B cell (primary cell): ENCODE data around the gene CREBBP. TPM values are rescaled to one million over a fixed set of nuclear protein-coding genes. Genes with fewer than 3 reads are reported as not detected.

Source experiments
- ATAC-seq: fragments of 200-7000 bp; cut with Tn5 transposase; one replicate; pipeline ENCODE4 v1.10.0; 2021; ENCODE audit warnings: low read depth, mild to moderate bottlenecking, moderate number of reproducible peaks, moderate library complexity
- CTCF ChIA-PET: fragments of 350-600 bp; sonication (Branson Sonifier 250); formaldehyde crosslinking; loops from one replicate; lab custom pipeline; 2021; ENCODE audit warnings: antibody characterized with exemption, inconsistent platforms; lab: Charles Lee
- POLR2A ChIA-PET: fragments of 350-600 bp; sonication (Branson Sonifier 250); formaldehyde crosslinking; loops from one replicate; lab custom pipeline; 2021; ENCODE audit warnings: antibody characterized with exemption; lab: Charles Lee
- DNase-seq: peaks from one replicate; pipeline ENCODE4 v3.0.0; 2013
- H2AFZ ChIP-seq: 2 replicates; pipeline ENCODE4 v1.6.1; 2012; ENCODE audit warnings: mild to moderate bottlenecking, low read depth, low read length; ENCODE audit not compliant: insufficient read depth, poor library complexity, severe bottlenecking
- H3K27ac ChIP-seq, 2 donors: 1 replicate in 1 of 2; 2 replicates in 1 of 2; pipeline ENCODE4 v1.5.1; 2012 to 2013; ENCODE audit warnings: low read length in 2 of 2, mild to moderate bottlenecking in 2 of 2, moderate library complexity in 1 of 2
- H3K27me3 ChIP-seq, 4 experiments: fragments of 200-600 bp in 1 of 4; sonication (generic) in 1 of 4; replicated peaks in 1 of 4; 1 replicate in 2 of 4; 2 replicates in 2 of 4; pipeline versions ENCODE4 v1.6.1 to v1.7.0; 2013 to 2016; ENCODE audit warnings: low read length in 3 of 4, mild to moderate bottlenecking in 2 of 4, mixed read lengths in 1 of 4, moderate library complexity in 1 of 4; ENCODE audit not compliant: insufficient read depth in 4 of 4, control insufficient read depth in 3 of 4; ENCODE audit errors: control extremely low read depth in 1 of 4
- H3K36me3 ChIP-seq, 2 experiments: replicated peaks in 1 of 2; 1 replicate in 1 of 2; 2 replicates in 1 of 2; pipeline versions ENCODE4 v1.6.1 to v1.7.1; 2013; ENCODE audit warnings: low read length in 1 of 2; ENCODE audit not compliant: insufficient read depth in 2 of 2, control insufficient read depth in 1 of 2; ENCODE audit errors: control extremely low read depth in 1 of 2, extremely low read depth in 1 of 2
- H3K4me1 ChIP-seq, 2 donors: fragments of 200-600 bp in 1 of 2; sonication (generic) in 1 of 2; 1 replicate in 1 of 2; 2 replicates in 1 of 2; pipeline versions ENCODE4 v1.5.1 to v1.6.1; 2013 to 2017; ENCODE audit warnings: low read length in 2 of 2; ENCODE audit not compliant: control insufficient read depth in 2 of 2, insufficient read depth in 2 of 2
- H3K4me2 ChIP-seq: replicated peaks from 2 replicates; pipeline ENCODE3; 2012; ENCODE audit warnings: mild to moderate bottlenecking, low read depth, low read length; ENCODE audit not compliant: poor library complexity, severe bottlenecking
- H3K4me3 ChIP-seq, 5 experiments: fragments of 200-600 bp in 1 of 5; sonication (generic) in 1 of 5; 1 replicate in 3 of 5; 2 replicates in 2 of 5; pipeline versions ENCODE4 v1.5.1 to v1.7.0; 2011 to 2016; ENCODE audit warnings: low read length in 4 of 5, mild to moderate bottlenecking in 4 of 5, low read depth in 2 of 5, control low read depth in 1 of 5, moderate library complexity in 1 of 5; ENCODE audit not compliant: insufficient read depth in 1 of 5; ENCODE audit errors: control extremely low read depth in 1 of 5, extremely low read depth in 1 of 5
- H3K79me2 ChIP-seq: fragments of 200-600 bp; sonication (generic); one replicate; pipeline ENCODE4 v1.6.0; 2016; ENCODE audit warnings: low read length; ENCODE audit not compliant: control insufficient read depth, insufficient read depth
- H3K9ac ChIP-seq: fragments of 200-600 bp; sonication (generic); 2 replicates; pipeline ENCODE4 v1.6.1; 2017; ENCODE audit warnings: mild to moderate bottlenecking, low read length, moderate library complexity
- H3K9me3 ChIP-seq, 3 donors: one replicate each; pipeline versions ENCODE4 v1.6.1 to v1.7.1; 2013; ENCODE audit warnings: low read length in 2 of 3; ENCODE audit not compliant: control insufficient read depth in 2 of 3, insufficient read depth in 1 of 3; ENCODE audit errors: control extremely low read depth in 1 of 3
- H4K20me1 ChIP-seq: 2 replicates; pipeline ENCODE4 v1.6.0; 2012; ENCODE audit warnings: mild to moderate bottlenecking, low read length; ENCODE audit not compliant: insufficient read depth, control insufficient read depth, poor library complexity, severe bottlenecking
- H3K27ac Mint-ChIP-seq: one replicate; pipeline ENCODE4 v1.8.0; 2021; ENCODE audit warnings: mixed read lengths
- H3K27me3 Mint-ChIP-seq: one replicate; pipeline ENCODE4 v1.8.0; 2021; ENCODE audit warnings: mixed read lengths
- H3K4me1 Mint-ChIP-seq: one replicate; pipeline ENCODE4 v1.8.0; 2021; ENCODE audit warnings: mixed read lengths
- H3K4me3 Mint-ChIP-seq: one replicate; pipeline ENCODE4 v1.8.0; 2021; ENCODE audit warnings: mixed read lengths
- H3K9me3 Mint-ChIP-seq: one replicate; pipeline ENCODE4 v1.8.0; 2022; ENCODE audit warnings: mixed read lengths; ENCODE audit not compliant: insufficient read depth
- EZH2 ChIP-seq: IDR thresholded peaks from 2 replicates; pipeline ENCODE4 v1.6.1; 2012; ENCODE audit warnings: borderline replicate concordance, low read depth, mild to moderate bottlenecking, moderate library complexity, low read length; ENCODE audit not compliant: insufficient read depth, poor library complexity, severe bottlenecking
- WGBS: methylation state at CpG from one replicate; pipeline ENCODE4 v1.1.5; 2013; ENCODE audit warnings: missing lambda C conversion rate; ENCODE audit not compliant: insufficient coverage; 5-methylcytosine and 5-hydroxymethylcytosine counted together
- intact Hi-C: fragments of 100-400 bp; cut with micrococcal nuclease; formaldehyde crosslinking; loops from one replicate; pipeline ENCODE4 v1.10.0; 2022
- polyA plus RNA-seq: library from polyadenylated mRNA; depleted of rRNA; stranded (reverse); fragments of >200 nt; gene quantifications from 2 replicates; pipeline ENCODE4 v1.2.3, GENCODE V29; 2012
- total RNA-seq, 2 donors: library from RNA; stranded (reverse); fragments of 120-200 nt in 1 of 2; gene quantifications; 1 replicate in 1 of 2; 2 replicates in 1 of 2; pipeline versions ENCODE4 v1.2.3 to v1.2.4, GENCODE V29; 2013 to 2022
- TF ChIP-seq, protein P1 (sequence below): fragments of 200-600 bp; IDR thresholded peaks from one replicate; pipeline ENCODE4 v1.8.0; 2022; ENCODE audit warnings: antibody characterized with exemption, mild to moderate bottlenecking

Gene CREBBP
- total and polyA plus RNA-seq, 2 donors (not counting 1 experiment from before 2014, with no cell fraction given), result 27.6 to 206 TPM

GRCh38 chr16:3773663-3774062, 106.8 kb downstream of the CREBBP start:
- TF ChIP-seq EZH2, result no peak
- TF ChIP-seq, protein P1, sequence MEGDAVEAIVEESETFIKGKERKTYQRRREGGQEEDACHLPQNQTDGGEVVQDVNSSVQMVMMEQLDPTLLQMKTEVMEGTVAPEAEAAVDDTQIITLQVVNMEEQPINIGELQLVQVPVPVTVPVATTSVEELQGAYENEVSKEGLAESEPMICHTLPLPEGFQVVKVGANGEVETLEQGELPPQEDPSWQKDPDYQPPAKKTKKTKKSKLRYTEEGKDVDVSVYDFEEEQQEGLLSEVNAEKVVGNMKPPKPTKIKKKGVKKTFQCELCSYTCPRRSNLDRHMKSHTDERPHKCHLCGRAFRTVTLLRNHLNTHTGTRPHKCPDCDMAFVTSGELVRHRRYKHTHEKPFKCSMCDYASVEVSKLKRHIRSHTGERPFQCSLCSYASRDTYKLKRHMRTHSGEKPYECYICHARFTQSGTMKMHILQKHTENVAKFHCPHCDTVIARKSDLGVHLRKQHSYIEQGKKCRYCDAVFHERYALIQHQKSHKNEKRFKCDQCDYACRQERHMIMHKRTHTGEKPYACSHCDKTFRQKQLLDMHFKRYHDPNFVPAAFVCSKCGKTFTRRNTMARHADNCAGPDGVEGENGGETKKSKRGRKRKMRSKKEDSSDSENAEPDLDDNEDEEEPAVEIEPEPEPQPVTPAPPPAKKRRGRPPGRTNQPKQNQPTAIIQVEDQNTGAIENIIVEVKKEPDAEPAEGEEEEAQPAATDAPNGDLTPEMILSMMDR, result no peak
- Histone ChIP-seq H2AFZ (no peak overlapping the region), H4K20me1 (peaks cover 31% of the 10 kb centered on the region), H3K9me3 (no peaks in the 10 kb centered on the region), H3K36me3 (peaks cover 16 to 79% of the 10 kb centered on the region in 2 experiments), H3K27ac (no peak overlapping the region), H3K4me3 (no peak overlapping the region), H3K4me2 (no peak overlapping the region), H3K27me3 (no peaks in the 10 kb centered on the region), H3K79me2 (peaks cover 44% of the 10 kb centered on the region), H3K9ac (no peak overlapping the region), H3K4me1 (no peaks in the 10 kb centered on the region)
- ATAC-seq, result no peak
- no peak for DNase-seq
- 98% methylated on average over 13 of the region's 14 CpGs for WGBS
- intact Hi-C loops, result no loop called here
- Mint-ChIP-seq H3K27ac (no peak overlapping the region), H3K9me3 (no peaks in the 10 kb centered on the region), H3K4me1 (no peaks in the 10 kb centered on the region), H3K4me3 (no peak overlapping the region), H3K27me3 (no peaks in the 10 kb centered on the region)
- ChIA-PET CTCF (no interaction called here), POLR2A (no interaction called here)

GRCh38 chr16:3771513-3771912, 109.0 kb downstream of the CREBBP start:
- peaks cover 9 to 11% of the 10 kb centered on the region in 2 donors for H3K4me1 ChIP-seq
- H3K4me2 ChIP-seq, result no peak overlapping the region
- no peak overlapping the region for H3K9ac ChIP-seq
- intact Hi-C loops, result no loop called here
- H3K27ac ChIP-seq, result no peak overlapping the region
- H3K4me1 Mint-ChIP-seq, result peaks cover 11% of the 10 kb centered on the region
- no peaks in the 10 kb centered on the region for H3K9me3 ChIP-seq
- H3K36me3 ChIP-seq, result peaks cover 24 to 78% of the 10 kb centered on the region in 2 experiments
- DNase-seq (no peak), ATAC-seq (no peak)
- 100% methylated on average over 2 of the region's 5 CpGs for WGBS
- CTCF ChIA-PET, result interaction anchor here (1.5 kb wide), 2 partner anchors 44 to 76 kb away, joined by 3 to 7 read pairs; no protein-coding TSS in a partner anchor
- no peak overlapping the region for H3K4me3 ChIP-seq
- H4K20me1 ChIP-seq, result peaks cover 42% of the 10 kb centered on the region
- H3K27ac Mint-ChIP-seq, result no peak overlapping the region
- H2AFZ ChIP-seq, result no peak overlapping the region
- no peaks in the 10 kb centered on the region for H3K27me3 Mint-ChIP-seq
- H3K4me3 Mint-ChIP-seq, result no peak overlapping the region
- H3K27me3 ChIP-seq, result no peaks in the 10 kb centered on the region
- POLR2A ChIA-PET, result no interaction called here
- H3K9me3 Mint-ChIP-seq, result no peaks in the 10 kb centered on the region
- TF ChIP-seq EZH2, result no peak
- TF ChIP-seq, protein P1, result no peak
- H3K79me2 ChIP-seq, result peaks cover 60% of the 10 kb centered on the region
